GM23338 (cell line): ENCODE results near the gene PHF1.

Source experiments
- POLR2AphosphoS5 ChIP-seq: IDR thresholded peaks from 2 replicates; pipeline ENCODE4 v1.6.1; 2016; ENCODE audit warnings: antibody characterized with exemption, low read depth
- TF ChIP-seq, protein P1 (sequence below), 2 experiments: fragments of 200-600 bp in 1 of 2; sonication (generic) in 1 of 2; conservative IDR thresholded peaks; 2 replicates each; pipeline versions ENCODE4 v1.5.1 to v1.6.1; 2016 to 2017; ENCODE audit warnings: antibody characterized with exemption in 2 of 2, low read depth in 2 of 2, mild to moderate bottlenecking in 2 of 2, moderate library complexity in 1 of 2

DNA sequence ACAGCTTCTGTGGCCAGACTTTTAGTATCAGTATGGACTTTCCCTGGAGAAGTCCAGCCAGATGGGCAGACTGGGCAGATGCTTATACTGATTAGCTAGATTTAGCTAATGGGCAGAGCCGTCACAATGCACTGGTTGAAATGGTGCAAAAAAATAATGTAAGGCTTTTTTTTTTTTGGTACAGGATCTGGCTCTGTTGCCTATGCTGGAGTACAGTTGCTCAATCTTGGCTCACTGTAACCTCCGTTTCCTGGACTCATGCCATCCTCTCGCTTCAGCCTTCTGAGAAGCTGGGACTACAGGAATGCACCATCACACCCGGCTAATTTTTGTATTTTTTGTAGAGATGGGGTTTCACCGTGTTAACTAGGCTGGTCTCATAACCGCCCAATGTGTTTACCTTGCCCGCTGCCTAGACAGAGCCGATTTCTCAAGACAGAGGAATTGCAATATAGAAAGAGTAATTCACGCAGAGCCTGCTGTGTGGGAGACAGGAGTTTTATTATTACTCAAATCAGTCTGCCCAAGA, 35.6 kb upstream of the PHF1 start:
- TF ChIP-seq, protein P1, sequence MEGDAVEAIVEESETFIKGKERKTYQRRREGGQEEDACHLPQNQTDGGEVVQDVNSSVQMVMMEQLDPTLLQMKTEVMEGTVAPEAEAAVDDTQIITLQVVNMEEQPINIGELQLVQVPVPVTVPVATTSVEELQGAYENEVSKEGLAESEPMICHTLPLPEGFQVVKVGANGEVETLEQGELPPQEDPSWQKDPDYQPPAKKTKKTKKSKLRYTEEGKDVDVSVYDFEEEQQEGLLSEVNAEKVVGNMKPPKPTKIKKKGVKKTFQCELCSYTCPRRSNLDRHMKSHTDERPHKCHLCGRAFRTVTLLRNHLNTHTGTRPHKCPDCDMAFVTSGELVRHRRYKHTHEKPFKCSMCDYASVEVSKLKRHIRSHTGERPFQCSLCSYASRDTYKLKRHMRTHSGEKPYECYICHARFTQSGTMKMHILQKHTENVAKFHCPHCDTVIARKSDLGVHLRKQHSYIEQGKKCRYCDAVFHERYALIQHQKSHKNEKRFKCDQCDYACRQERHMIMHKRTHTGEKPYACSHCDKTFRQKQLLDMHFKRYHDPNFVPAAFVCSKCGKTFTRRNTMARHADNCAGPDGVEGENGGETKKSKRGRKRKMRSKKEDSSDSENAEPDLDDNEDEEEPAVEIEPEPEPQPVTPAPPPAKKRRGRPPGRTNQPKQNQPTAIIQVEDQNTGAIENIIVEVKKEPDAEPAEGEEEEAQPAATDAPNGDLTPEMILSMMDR (conservative IDR thresholded peaks at IDR 0.05; ENCODE audit: low read depth in 2 of 2) = no peak
- TF ChIP-seq POLR2AphosphoS5 = no peak
